ENCODE data around the gene OVCH1.
"Not testable (repeated sequence)": the region's sequence is repeated elsewhere in the genome, so short reads cannot be mapped to it uniquely, and the experiment has no call there.

The OVCH1 gene

DNA sequence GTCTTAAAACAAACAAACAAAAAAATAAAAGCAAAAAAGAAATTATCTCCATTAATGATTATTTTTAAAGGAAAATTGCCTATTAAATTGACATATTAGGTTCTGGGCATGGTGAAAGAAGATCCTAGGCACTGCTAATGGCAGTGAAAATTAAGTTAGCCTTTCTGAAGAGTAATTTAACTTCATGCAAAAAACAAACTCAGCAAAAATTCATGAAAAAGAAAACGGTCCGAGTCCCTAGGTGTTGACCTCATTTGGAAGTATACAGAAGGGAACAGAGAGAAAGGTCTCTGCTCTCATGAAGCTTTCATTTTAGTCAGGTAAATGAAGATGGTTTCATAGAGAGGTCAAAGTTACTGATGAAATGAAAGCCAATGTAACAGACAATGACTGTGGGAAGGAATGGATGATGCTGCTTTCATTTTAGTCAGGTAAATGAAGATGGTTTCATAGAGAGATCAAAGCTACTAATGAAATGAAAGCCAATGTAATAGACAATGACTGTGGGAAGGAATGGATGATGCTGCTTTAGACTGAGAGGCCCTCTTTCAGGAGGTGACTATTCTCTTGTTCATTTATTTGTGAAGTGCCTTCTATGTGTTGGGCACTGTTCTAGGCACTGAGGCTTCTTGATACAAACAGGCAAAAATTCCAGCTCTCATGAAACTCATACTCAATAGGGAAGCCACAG, 50.1 kb downstream of the OVCH1 start:
- TF ChIP-seq ZNF274 (IDR thresholded peaks at IDR 0.05; ENCODE audit: low read depth, low read length), result no peak
- H3K4me3 ChIP-seq (ENCODE audit: low read length), result no peak overlapping the region

DNA sequence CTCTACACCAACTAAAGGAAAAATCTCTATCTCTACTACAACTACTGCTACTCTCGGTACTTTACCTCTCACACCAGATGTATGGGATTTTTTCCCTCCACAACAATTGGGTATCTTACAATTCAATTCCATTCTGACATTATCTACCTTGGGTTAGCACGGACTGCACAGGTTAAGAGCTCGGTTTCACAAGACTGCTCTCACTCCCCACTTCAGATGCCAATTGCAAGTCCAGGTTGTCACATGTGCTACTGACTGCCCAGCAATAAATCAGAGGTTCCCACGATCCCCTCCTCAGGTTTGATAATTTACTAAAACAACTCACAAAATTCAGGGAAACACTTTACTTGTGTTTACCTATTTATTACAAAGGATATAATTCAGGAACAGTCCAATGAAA, 58.0 kb downstream of the OVCH1 start:
- no peak overlapping the region for H3K4me3 ChIP-seq (ENCODE audit: low read length)
- TF ChIP-seq ZNF274 (IDR thresholded peaks at IDR 0.05; ENCODE audit: low read depth, low read length), result no peak

- TF ChIP-seq ZNF274 (IDR thresholded peaks at IDR 0.05; ENCODE audit: low read depth, low read length), result no peak
- H3K4me3 ChIP-seq (ENCODE audit: low read length), result no peak overlapping the region
Measured at GRCh38 chr12:29438752-29439408, 58.6 kb downstream of the OVCH1 start.

- no peak for TF ChIP-seq ZNF274 (IDR thresholded peaks at IDR 0.05; ENCODE audit: low read depth, low read length)
- H3K4me3 ChIP-seq (ENCODE audit: low read length), result no peak overlapping the region
Measured at GRCh38 chr12:29437575-29437974, 59.9 kb downstream of the OVCH1 start.

DNA sequence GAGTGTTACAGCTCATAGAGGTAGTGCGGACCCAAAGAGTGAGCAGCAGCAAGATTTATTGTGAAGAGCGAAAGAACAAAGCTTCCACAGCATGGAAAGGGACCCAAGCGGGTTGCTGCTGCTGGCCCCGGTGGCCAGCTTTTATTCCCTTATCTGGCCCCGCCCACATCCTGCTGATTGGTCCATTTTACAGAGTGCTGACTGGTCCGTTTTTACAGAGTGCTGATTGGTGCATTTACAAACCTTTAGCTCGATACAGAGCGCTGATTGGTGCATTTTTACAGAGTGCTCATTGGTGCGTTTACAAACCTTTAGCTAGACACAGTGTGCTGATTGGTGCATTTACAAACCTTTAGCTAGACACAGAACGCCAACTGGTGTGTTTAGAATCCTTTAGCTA, 60.7 kb downstream of the OVCH1 start:
- H3K4me3 ChIP-seq (ENCODE audit: low read length), result not testable (repeated sequence)

- no peak for TF ChIP-seq ZNF274 (IDR thresholded peaks at IDR 0.05; ENCODE audit: low read depth, low read length)
- no peak overlapping the region for H3K4me3 ChIP-seq (ENCODE audit: low read length)
Measured at GRCh38 chr12:29431513-29431912, 66.0 kb downstream of the OVCH1 start.

GRCh38 chr12:29430716-29431044, 66.8 kb downstream of the OVCH1 start:
- no peak overlapping the region for H3K4me3 ChIP-seq (ENCODE audit: low read length)
- TF ChIP-seq ZNF274 (IDR thresholded peaks at IDR 0.05; ENCODE audit: low read depth, low read length), result no peak

GRCh38 chr12:29429999-29430715, 67.3 kb downstream of the OVCH1 start:
- no peak for TF ChIP-seq ZNF274 (IDR thresholded peaks at IDR 0.05; ENCODE audit: low read depth, low read length)
- no peak overlapping the region for H3K4me3 ChIP-seq (ENCODE audit: low read length)

DNA sequence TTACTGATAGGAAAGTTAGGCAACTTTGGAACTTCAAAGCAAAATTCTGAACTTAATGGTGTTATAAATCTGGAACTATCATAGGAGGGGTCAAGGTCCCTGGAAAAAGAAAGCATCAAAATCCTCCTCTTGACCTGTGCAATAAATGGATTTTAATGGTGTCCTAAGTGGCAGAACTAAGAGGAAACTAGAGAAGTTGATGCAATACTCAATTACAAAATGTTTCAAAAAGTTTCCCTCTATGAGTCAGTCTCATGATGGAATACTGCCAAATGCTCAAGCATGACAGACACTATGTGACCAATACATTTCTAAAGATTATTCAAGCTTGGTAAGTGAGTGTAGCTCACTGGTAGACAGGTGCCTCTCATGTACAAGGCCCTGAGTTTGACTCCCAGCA, 68.9 kb downstream of the OVCH1 start:
- TF ChIP-seq ZNF274 (IDR thresholded peaks at IDR 0.05; ENCODE audit: low read depth, low read length), result no peak
- no peak overlapping the region for H3K4me3 ChIP-seq (ENCODE audit: low read length)

DNA sequence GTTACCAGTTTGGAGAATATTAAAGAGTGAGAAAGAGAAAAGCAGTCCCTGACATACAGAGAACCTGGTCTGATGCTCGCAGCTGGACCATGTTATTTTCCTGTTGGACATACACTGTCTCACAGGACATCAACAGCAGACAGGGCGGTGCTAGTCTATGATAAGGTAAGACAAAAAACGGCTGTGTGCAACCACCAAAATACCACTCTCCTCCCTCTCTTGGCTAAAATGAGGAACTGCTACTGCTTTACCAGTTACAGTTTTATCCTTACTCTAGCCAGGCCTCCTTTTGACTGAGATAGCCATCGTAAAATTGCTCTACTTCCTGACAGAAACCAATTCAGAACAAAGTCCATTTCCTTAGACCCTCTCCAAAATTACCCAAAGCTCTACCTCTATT, 69.5 kb downstream of the OVCH1 start:
- H3K4me3 ChIP-seq (ENCODE audit: low read length), result no peak overlapping the region
- TF ChIP-seq ZNF274 (IDR thresholded peaks at IDR 0.05; ENCODE audit: low read depth, low read length), result no peak

- no peak for TF ChIP-seq ZNF274 (IDR thresholded peaks at IDR 0.05; ENCODE audit: low read depth, low read length)
- H3K4me3 ChIP-seq (ENCODE audit: low read length), result no peak overlapping the region
Measured at GRCh38 chr12:29426498-29426897, 71.0 kb downstream of the OVCH1 start.

- no peak for TF ChIP-seq ZNF274 (IDR thresholded peaks at IDR 0.05; ENCODE audit: low read depth, low read length)
Measured at GRCh38 chr12:29425722-29426121, 71.8 kb downstream of the OVCH1 start.

GRCh38 chr12:29416748-29417147, 80.7 kb downstream of the OVCH1 start:
- TF ChIP-seq ZNF274 (IDR thresholded peaks at IDR 0.05; ENCODE audit: low read depth, low read length), result no peak
- no peak overlapping the region for H3K4me3 ChIP-seq (ENCODE audit: low read length)

More at GRCh38 chr12:29425722-29426121, 71.8 kb downstream of the OVCH1 start:
- H3K4me3 ChIP-seq (ENCODE audit: low read length), result no peak overlapping the region

GRCh38 chr12:29415111-29415510, 82.4 kb downstream of the OVCH1 start:
- H3K4me3 ChIP-seq (ENCODE audit: low read length), result no peak overlapping the region

GRCh38 chr12:29414368-29414767, 83.1 kb downstream of the OVCH1 start:
- TF ChIP-seq ZNF274 (IDR thresholded peaks at IDR 0.05; ENCODE audit: low read depth, low read length), result no peak
- H3K4me3 ChIP-seq (ENCODE audit: low read length), result no peak overlapping the region

More at GRCh38 chr12:29415111-29415510, 82.4 kb downstream of the OVCH1 start:
- TF ChIP-seq ZNF274 (IDR thresholded peaks at IDR 0.05; ENCODE audit: low read depth, low read length), result no peak
